ENCODE measurements around the gene SCRN1.

The SCRN1 gene

GRCh38 chr7:30005464-30005863 is 15.9 kb upstream of the SCRN1 start:
- TF ChIP-seq FOXP2 (optimal IDR thresholded peaks at IDR 0.05; ENCODE audit: borderline replicate concordance, extremely low read depth, extremely low read length, insufficient read depth) (no peak), TAF1 (IDR thresholded peaks at IDR 0.05; ENCODE audit: borderline replicate concordance, insufficient read depth, low read length) (no peak), SIN3A (IDR thresholded peaks at IDR 0.05; ENCODE audit: borderline replicate concordance, insufficient read depth, low read length) (no peak), POLR2AphosphoS5 (IDR thresholded peaks at IDR 0.05; ENCODE audit: low read depth, low read length) (no peak), REST (IDR thresholded peaks at IDR 0.05; ENCODE audit: insufficient read depth in 1 of 2, low read depth in 2 of 2, low read length in 2 of 2) (no peak)

- TF ChIP-seq POLR2AphosphoS5 (IDR thresholded peaks at IDR 0.05; ENCODE audit: low read depth, low read length) = no peak
- TF ChIP-seq TAF1 (IDR thresholded peaks at IDR 0.05; ENCODE audit: borderline replicate concordance, insufficient read depth, low read length) = no peak
- TF ChIP-seq SIN3A (IDR thresholded peaks at IDR 0.05; ENCODE audit: borderline replicate concordance, insufficient read depth, low read length) = no peak
- TF ChIP-seq FOXP2 (optimal IDR thresholded peaks at IDR 0.05; ENCODE audit: borderline replicate concordance, extremely low read depth, extremely low read length, insufficient read depth) = no peak
- TF ChIP-seq REST (IDR thresholded peaks at IDR 0.05; ENCODE audit: insufficient read depth in 1 of 2, low read depth in 2 of 2, low read length in 2 of 2) = no peak
These were observed 13.5 kb upstream of the SCRN1 start for GRCh38 chr7:30003098-30003497.

GRCh38 chr7:30001998-30002397 is 12.4 kb upstream of the SCRN1 start:
- TF ChIP-seq TAF1 (IDR thresholded peaks at IDR 0.05; ENCODE audit: borderline replicate concordance, insufficient read depth, low read length) (no peak), REST (IDR thresholded peaks at IDR 0.05; ENCODE audit: insufficient read depth in 1 of 2, low read depth in 2 of 2, low read length in 2 of 2) (no peak), POLR2AphosphoS5 (IDR thresholded peaks at IDR 0.05; ENCODE audit: low read depth, low read length) (no peak)

- TF ChIP-seq SIN3A (IDR thresholded peaks at IDR 0.05; ENCODE audit: borderline replicate concordance, insufficient read depth, low read length) (no peak), FOXP2 (optimal IDR thresholded peaks at IDR 0.05; ENCODE audit: borderline replicate concordance, extremely low read depth, extremely low read length, insufficient read depth) (no peak), TAF1 (IDR thresholded peaks at IDR 0.05; ENCODE audit: borderline replicate concordance, insufficient read depth, low read length) (no peak), REST (IDR thresholded peaks at IDR 0.05; ENCODE audit: insufficient read depth in 1 of 2, low read depth in 2 of 2, low read length in 2 of 2) (no peak), POLR2AphosphoS5 (IDR thresholded peaks at IDR 0.05; ENCODE audit: low read depth, low read length) (no peak)
These were observed 8.9 kb upstream of the SCRN1 start for GRCh38 chr7:29998489-29998888.

GRCh38 chr7:29996321-29996720 is 6.7 kb upstream of the SCRN1 start:
- TF ChIP-seq REST (IDR thresholded peaks at IDR 0.05; ENCODE audit: insufficient read depth in 1 of 2, low read depth in 2 of 2, low read length in 2 of 2) (no peak), FOXP2 (optimal IDR thresholded peaks at IDR 0.05; ENCODE audit: borderline replicate concordance, extremely low read depth, extremely low read length, insufficient read depth) (no peak), SIN3A (IDR thresholded peaks at IDR 0.05; ENCODE audit: borderline replicate concordance, insufficient read depth, low read length) (no peak), POLR2AphosphoS5 (IDR thresholded peaks at IDR 0.05; ENCODE audit: low read depth, low read length) (no peak), TAF1 (IDR thresholded peaks at IDR 0.05; ENCODE audit: borderline replicate concordance, insufficient read depth, low read length) (no peak)
